Panc1 (cell line): ENCODE data around the gene HLA-A. TPM values are rescaled to one million over a fixed set of nuclear protein-coding genes. Genes with fewer than 3 reads are reported as not detected.

ENCODE experiments used
- ATAC-seq: fragments of 200-7000 bp; cut with Tn5 transposase; 2 replicates; pipeline ENCODE4 v1.9.1; 2020; ENCODE audit warnings: mild to moderate bottlenecking, moderate library complexity
- BruUV-seq: library from RNA; stranded (reverse); fragments of 400-500 nt; replicated peaks from 2 replicates; lab custom pipeline; 2021; lab: Mats Ljungman, UMichigan
- CTCF ChIA-PET: fragments of 300-600 bp; sonication (Branson Sonifier 250); formaldehyde crosslinking; loops from one replicate; lab custom pipeline; 2022; ENCODE audit warnings: antibody characterized with exemption; lab: Charles Lee
- POLR2A ChIA-PET: fragments of 300-600 bp; sonication (Branson Sonifier 250); formaldehyde crosslinking; loops from one replicate; lab custom pipeline; 2022; ENCODE audit warnings: antibody characterized with exemption; lab: Charles Lee
- DNase-seq: peaks from one replicate; pipeline ENCODE4 v3.0.0-alpha.2; 2010; ENCODE audit warnings: low read depth, low spot score
- H3K27ac ChIP-seq: 2 replicates; pipeline ENCODE4 v1.5.1; 2011; ENCODE audit warnings: mild to moderate bottlenecking, low read length, inconsistent platforms
- H3K27me3 ChIP-seq: fragments of 200-500 bp; sonication (Bioruptor generic); 2 replicates; pipeline ENCODE4 v1.6.0; 2014; ENCODE audit warnings: low read length, inconsistent platforms; ENCODE audit not compliant: control insufficient read depth, insufficient read depth
- H3K36me3 ChIP-seq: fragments of 200-500 bp; sonication (Bioruptor generic); 2 replicates; pipeline ENCODE4 v1.5.1; 2014; ENCODE audit warnings: inconsistent platforms, mild to moderate bottlenecking, low read length, moderate library complexity; ENCODE audit not compliant: control insufficient read depth, insufficient read depth
- H3K4me1 ChIP-seq: 2 replicates; pipeline ENCODE4 v1.5.1; 2011; ENCODE audit warnings: inconsistent platforms, mild to moderate bottlenecking, low read length, moderate library complexity; ENCODE audit not compliant: control insufficient read depth, insufficient read depth
- H3K4me3 ChIP-seq, 2 experiments: 2 replicates each; pipeline ENCODE4 v1.5.1; 2011 to 2012; ENCODE audit warnings: low read depth in 2 of 2, low read length in 2 of 2, mild to moderate bottlenecking in 2 of 2, inconsistent platforms in 1 of 2, moderate library complexity in 1 of 2
- H3K9me3 ChIP-seq: fragments of 200-500 bp; sonication (Bioruptor generic); 2 replicates; pipeline ENCODE4 v1.5.1; 2014; ENCODE audit warnings: low read depth, mild to moderate bottlenecking, inconsistent platforms, low read length, moderate library complexity; ENCODE audit not compliant: control insufficient read depth, insufficient read depth
- CTCF ChIP-seq: fragments of 450-650 bp; IDR thresholded peaks from 2 replicates; pipeline ENCODE4 v1.5.1; 2017; ENCODE audit warnings: mild to moderate bottlenecking
- POLR2AphosphoS5 ChIP-seq: IDR thresholded peaks from 2 replicates; pipeline ENCODE4 v1.6.1; 2012; ENCODE audit warnings: mild to moderate bottlenecking, low read depth, low read length, moderate library complexity
- REST ChIP-seq, 2 experiments: IDR thresholded peaks; 2 replicates each; pipeline ENCODE4 v1.6.1; 2011 to 2012; ENCODE audit warnings: low read depth in 2 of 2, control low read depth in 1 of 2, low read length in 1 of 2, mild to moderate bottlenecking in 1 of 2, moderate library complexity in 1 of 2; ENCODE audit not compliant: insufficient read depth in 1 of 2
- SIN3A ChIP-seq: IDR thresholded peaks from 2 replicates; pipeline ENCODE4 v1.6.1; 2012; ENCODE audit warnings: low read depth, mild to moderate bottlenecking, low read length, moderate library complexity, borderline replicate concordance; ENCODE audit not compliant: insufficient read depth
- TCF7L2 ChIP-seq: IDR thresholded peaks from 2 replicates; pipeline ENCODE4 v1.6.1; 2011; ENCODE audit warnings: mild to moderate bottlenecking, low read depth, low read length, inconsistent platforms
- in situ Hi-C: cut with HindIII; loops from 2 replicates; pipeline ENCODE4 v1.10.0; 2016; ENCODE audit warnings: low sequenced_read_pairs, low pct_unique_long_range_greater_than_20kb
- intact Hi-C: fragments of 100-400 bp; cut with micrococcal nuclease; formaldehyde crosslinking; loops from one replicate; pipeline ENCODE4 v1.10.0; 2022; ENCODE audit not compliant: unreplicated experiment
- total RNA-seq: library from RNA; stranded (reverse); gene quantifications from one replicate; pipeline ENCODE4 v1.2.1, GENCODE V29; 2021; ENCODE audit not compliant: unreplicated experiment

Gene HLA-A
- total RNA-seq, 1 experiment from 2014 or later, result 397 TPM

GRCh38 chr6:29958046-29958445 lies 15.7 kb downstream of the HLA-A start:
- ATAC-seq (no peak), DNase-seq (no peak)
- Histone ChIP-seq H3K36me3 (no peaks in the 10 kb centered on the region), H3K9me3 (no peaks in the 10 kb centered on the region), H3K4me1 (no peaks in the 10 kb centered on the region), H3K4me3 (no peak overlapping the region), H3K27me3 (no peaks in the 10 kb centered on the region), H3K27ac (no peak overlapping the region)
- POLR2A ChIA-PET, result no interaction called here
- CTCF ChIA-PET, result no interaction called here
- in situ Hi-C loops (no loop called here), intact Hi-C loops (no loop called here)
- no peak for TF ChIP-seq CTCF
- TF ChIP-seq TCF7L2, result no peak
- no peak for TF ChIP-seq POLR2AphosphoS5
- no peak for TF ChIP-seq REST (IDR thresholded peaks at IDR 0.05; ENCODE audit: insufficient read depth in 1 of 2, low read depth in 2 of 2, low read length in 1 of 2)
- no peak for TF ChIP-seq SIN3A
- BruUV-seq, result no TSS peak

- no peaks in the 10 kb centered on the region for H3K27me3 ChIP-seq
- H3K4me3 ChIP-seq, result no peak overlapping the region
- no peaks in the 10 kb centered on the region for H3K9me3 ChIP-seq
- BruUV-seq, result no TSS peak
- H3K36me3 ChIP-seq, result no peaks in the 10 kb centered on the region
- H3K27ac ChIP-seq, result no peak overlapping the region
- TF ChIP-seq CTCF (no peak), POLR2AphosphoS5 (no peak), SIN3A (no peak), REST (IDR thresholded peaks at IDR 0.05; ENCODE audit: insufficient read depth in 1 of 2, low read depth in 2 of 2, low read length in 1 of 2) (no peak), TCF7L2 (no peak)
- ChIA-PET CTCF (no interaction called here), POLR2A (no interaction called here)
- no peak for DNase-seq
- intact Hi-C loops (no loop called here), in situ Hi-C loops (no loop called here)
- no peak for ATAC-seq
- no peaks in the 10 kb centered on the region; the same call in 1 of the 2 replicates for H3K4me1 ChIP-seq
Observed at GRCh38 chr6:29958921-29959320, 16.6 kb downstream of the HLA-A start.
